Measurements from ENCODE around the gene DAPK3. TPM values are rescaled to one million over a fixed set of nuclear protein-coding genes. Genes with fewer than 3 reads are reported as not detected.

DAPK3 gene
- total RNA-seq, 2 donors from 2014 or later, result 89.9 to 106 TPM

DNA sequence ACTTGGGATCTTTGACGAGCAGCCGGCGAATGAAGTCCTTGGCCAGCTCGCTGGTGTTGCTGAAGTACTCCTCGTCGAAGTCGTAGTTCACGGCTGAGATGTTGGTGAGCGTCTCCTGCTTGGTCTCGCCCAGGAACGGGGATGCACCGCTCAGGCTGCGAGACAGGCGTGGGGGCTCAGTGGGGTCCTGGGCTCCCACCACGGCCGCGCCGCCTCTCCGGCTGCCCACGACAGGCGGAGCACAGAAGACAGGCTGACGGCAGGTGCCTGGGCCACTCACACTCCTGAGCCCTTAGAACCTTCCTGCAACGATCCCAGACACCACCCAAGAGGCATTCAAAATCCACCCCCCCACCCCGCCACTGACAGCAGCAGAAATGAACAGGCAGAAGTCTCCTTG lies 9.9 kb downstream of the DAPK3 start:
- no peaks in the 10 kb centered on the region for H3K4me1 ChIP-seq (ENCODE audit: control insufficient read depth, insufficient read depth, low read length)
- no peaks in the 10 kb centered on the region for H3K27me3 ChIP-seq (ENCODE audit: control insufficient read depth, insufficient read depth, low read length, poor library complexity, severe bottlenecking)
- TF ChIP-seq, protein P1, sequence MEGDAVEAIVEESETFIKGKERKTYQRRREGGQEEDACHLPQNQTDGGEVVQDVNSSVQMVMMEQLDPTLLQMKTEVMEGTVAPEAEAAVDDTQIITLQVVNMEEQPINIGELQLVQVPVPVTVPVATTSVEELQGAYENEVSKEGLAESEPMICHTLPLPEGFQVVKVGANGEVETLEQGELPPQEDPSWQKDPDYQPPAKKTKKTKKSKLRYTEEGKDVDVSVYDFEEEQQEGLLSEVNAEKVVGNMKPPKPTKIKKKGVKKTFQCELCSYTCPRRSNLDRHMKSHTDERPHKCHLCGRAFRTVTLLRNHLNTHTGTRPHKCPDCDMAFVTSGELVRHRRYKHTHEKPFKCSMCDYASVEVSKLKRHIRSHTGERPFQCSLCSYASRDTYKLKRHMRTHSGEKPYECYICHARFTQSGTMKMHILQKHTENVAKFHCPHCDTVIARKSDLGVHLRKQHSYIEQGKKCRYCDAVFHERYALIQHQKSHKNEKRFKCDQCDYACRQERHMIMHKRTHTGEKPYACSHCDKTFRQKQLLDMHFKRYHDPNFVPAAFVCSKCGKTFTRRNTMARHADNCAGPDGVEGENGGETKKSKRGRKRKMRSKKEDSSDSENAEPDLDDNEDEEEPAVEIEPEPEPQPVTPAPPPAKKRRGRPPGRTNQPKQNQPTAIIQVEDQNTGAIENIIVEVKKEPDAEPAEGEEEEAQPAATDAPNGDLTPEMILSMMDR (conservative IDR thresholded peaks at IDR 0.05), result no peak
- WGBS, 2 experiments (ENCODE audit: insufficient coverage in 1 of 2, insufficient read length in 1 of 2), result 93 to 98% methylated on average over 10 to 24 of the region's 24 CpGs
- Mint-ChIP-seq H3K27ac (peak overlapping the region; percentile 68), H3K4me1 (no peaks in the 10 kb centered on the region), H3K9me3 (no peaks in the 10 kb centered on the region), H3K27me3 (ENCODE audit: insufficient read depth) (no peaks in the 10 kb centered on the region), H3K36me3 (ENCODE audit: low read depth) (peaks cover 49% of the 10 kb centered on the region), H3K4me3 (no peak overlapping the region)
- H3K9ac ChIP-seq (ENCODE audit: extremely low read depth, low read length, poor library complexity, severe bottlenecking), result no peak overlapping the region
- peak overlapping the region; percentile 38 for H3K27ac ChIP-seq (ENCODE audit: low read depth, low read length)
- no peak overlapping the region for H3K4me3 ChIP-seq (ENCODE audit: low read length)
- no peak for DNase-seq
- H3K36me3 ChIP-seq (ENCODE audit: control insufficient read depth, insufficient read depth, low read length), result peaks cover 63% of the 10 kb centered on the region
- no peaks in the 10 kb centered on the region for H3K9me3 ChIP-seq (ENCODE audit: control insufficient read depth, low read length)

DNA sequence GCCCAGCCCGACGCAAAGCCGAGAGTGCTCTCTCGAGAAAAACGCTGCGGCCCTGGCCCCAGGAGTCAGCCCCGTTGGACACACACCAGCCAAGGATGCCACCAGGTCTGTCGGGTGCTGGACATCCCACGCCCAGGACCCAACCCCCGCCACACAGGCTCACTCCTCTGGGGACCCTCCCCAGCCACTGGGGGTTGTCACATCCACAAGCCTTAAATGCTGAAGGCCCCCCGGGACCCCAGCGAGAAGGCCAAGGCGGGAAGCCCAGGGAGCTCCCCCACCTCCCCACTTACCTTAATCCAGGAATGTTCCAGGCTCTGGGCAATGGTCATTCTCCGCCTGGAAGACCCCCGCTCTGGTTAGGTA lies 11.2 kb downstream of the DAPK3 start:
- TF ChIP-seq, protein P1 (conservative IDR thresholded peaks at IDR 0.05), result no peak
- H3K27me3 ChIP-seq (ENCODE audit: control insufficient read depth, insufficient read depth, low read length, poor library complexity, severe bottlenecking), result no peaks in the 10 kb centered on the region
- no peak for DNase-seq
- H3K27me3 Mint-ChIP-seq (ENCODE audit: insufficient read depth), result no peaks in the 10 kb centered on the region
- no peaks in the 10 kb centered on the region for H3K4me1 Mint-ChIP-seq
- no peak overlapping the region for H3K27ac ChIP-seq (ENCODE audit: low read depth, low read length)
- no peaks in the 10 kb centered on the region for H3K9me3 ChIP-seq (ENCODE audit: control insufficient read depth, low read length)
- no peak overlapping the region for H3K4me3 Mint-ChIP-seq
- no peak overlapping the region for H3K4me3 ChIP-seq (ENCODE audit: low read length)
- H3K36me3 ChIP-seq (ENCODE audit: control insufficient read depth, insufficient read depth, low read length), result peaks cover 59% of the 10 kb centered on the region
- no peaks in the 10 kb centered on the region for H3K4me1 ChIP-seq (ENCODE audit: control insufficient read depth, insufficient read depth, low read length)
- no peaks in the 10 kb centered on the region for H3K9me3 Mint-ChIP-seq
- no peak overlapping the region for H3K27ac Mint-ChIP-seq
- 98 to 99% methylated on average over 7 to 15 of the region's 15 CpGs for WGBS, 2 experiments (ENCODE audit: insufficient coverage in 1 of 2, insufficient read length in 1 of 2)
- H3K36me3 Mint-ChIP-seq (ENCODE audit: low read depth), result peaks cover 41% of the 10 kb centered on the region
- no peak overlapping the region for H3K9ac ChIP-seq (ENCODE audit: extremely low read depth, low read length, poor library complexity, severe bottlenecking)

DNA sequence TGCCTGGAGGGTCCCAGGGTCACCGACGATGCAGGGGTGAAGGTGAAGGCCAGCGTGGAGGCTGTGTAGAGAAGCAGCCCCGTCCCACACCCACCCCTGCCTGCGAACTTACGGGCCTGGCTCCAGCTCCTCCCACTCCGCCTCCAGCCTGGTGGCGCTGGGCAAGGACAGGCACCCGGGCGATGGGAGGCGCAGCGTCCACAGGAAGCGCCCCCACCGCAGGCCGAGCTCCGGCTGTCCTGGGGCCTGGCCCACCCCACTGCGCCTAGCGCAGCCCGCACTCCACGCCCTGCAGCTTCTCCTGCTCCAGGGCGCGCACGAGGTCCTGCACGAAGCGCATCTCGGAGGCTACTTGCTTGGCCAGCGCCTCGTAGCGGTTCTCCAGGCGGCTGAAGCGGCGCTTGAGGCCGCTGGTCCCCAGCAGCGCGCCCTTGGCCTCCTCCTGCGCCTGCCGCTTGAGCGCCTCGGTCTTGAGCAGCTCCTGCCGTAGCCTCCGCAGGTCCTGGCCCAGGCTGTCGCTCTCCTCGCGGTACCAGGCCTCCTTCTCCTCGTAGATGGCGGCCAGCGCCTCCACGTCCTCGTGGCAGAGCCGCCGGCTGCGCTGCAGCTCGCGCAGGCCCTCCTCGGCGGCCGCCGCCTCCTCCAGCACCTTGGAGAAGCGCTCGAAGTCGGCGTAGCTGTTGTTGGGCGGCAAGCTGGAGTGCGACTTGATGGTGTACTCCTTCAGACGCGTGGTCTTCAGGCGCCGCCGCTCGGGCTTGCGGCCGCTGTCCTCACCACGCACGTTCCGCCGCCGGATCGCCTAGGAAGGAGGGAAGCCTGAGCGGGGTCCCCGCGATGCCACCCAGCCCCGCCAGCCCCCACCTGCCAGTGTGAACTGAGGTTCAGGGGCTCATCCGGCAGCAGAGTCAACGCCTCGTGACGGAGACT lies 11.8 kb downstream of the DAPK3 start:
- H3K4me3 ChIP-seq (ENCODE audit: low read length), result no peak overlapping the region
- no peaks in the 10 kb centered on the region for H3K4me1 ChIP-seq (ENCODE audit: control insufficient read depth, insufficient read depth, low read length)
- H3K36me3 ChIP-seq (ENCODE audit: control insufficient read depth, insufficient read depth, low read length), result peaks cover 56% of the 10 kb centered on the region
- no peak overlapping the region for H3K27ac Mint-ChIP-seq
- H3K9me3 Mint-ChIP-seq, result no peaks in the 10 kb centered on the region
- no peak overlapping the region for H3K27ac ChIP-seq (ENCODE audit: low read depth, low read length)
- H3K9ac ChIP-seq (ENCODE audit: extremely low read depth, low read length, poor library complexity, severe bottlenecking), result no peak overlapping the region
- TF ChIP-seq, protein P1 (conservative IDR thresholded peaks at IDR 0.05), result no peak
- no peaks in the 10 kb centered on the region for H3K9me3 ChIP-seq (ENCODE audit: control insufficient read depth, low read length)
- no peaks in the 10 kb centered on the region for H3K27me3 Mint-ChIP-seq (ENCODE audit: insufficient read depth)
- no peak overlapping the region for H3K4me3 Mint-ChIP-seq
- H3K4me1 Mint-ChIP-seq, result no peaks in the 10 kb centered on the region
- H3K27me3 ChIP-seq (ENCODE audit: control insufficient read depth, insufficient read depth, low read length, poor library complexity, severe bottlenecking), result no peaks in the 10 kb centered on the region
- 97% methylated on average over 57 to 86 of the region's 86 CpGs for WGBS, 2 experiments (ENCODE audit: insufficient coverage in 1 of 2, insufficient read length in 1 of 2)
- peaks cover 38% of the 10 kb centered on the region for H3K36me3 Mint-ChIP-seq (ENCODE audit: low read depth)
- DNase-seq, result peak; percentile 50
